HepG2 (cell line): Measurements from ENCODE around the gene PDCD2L.
"Not testable (repeated sequence)": the region's sequence is repeated elsewhere in the genome, so short reads cannot be mapped to it uniquely, and the experiment has no call there.

Experiments used
- HHEX ChIP-seq: IDR thresholded peaks from 2 replicates; pipeline ENCODE4 v1.6.1; 2016; ENCODE audit warnings: control low read depth
- MXI1 ChIP-seq: IDR thresholded peaks from 3 replicates; pipeline ENCODE4 v1.6.1; 2012; ENCODE audit warnings: low read depth, low read length, inconsistent platforms, borderline replicate concordance
- ZFX ChIP-seq: sonication (generic); formaldehyde crosslinking; IDR thresholded peaks from 2 replicates; pipeline ENCODE4 v1.4.0; 2020; ENCODE audit warnings: mild to moderate bottlenecking, low read depth, missing genetic modification reagents, moderate library complexity
- ZNF264 ChIP-seq: sonication (generic); formaldehyde crosslinking; IDR thresholded peaks from 2 replicates; pipeline ENCODE4 v1.4.0; 2020; ENCODE audit warnings: missing genetic modification reagents
- ZNF75D ChIP-seq: sonication (generic); formaldehyde crosslinking; IDR thresholded peaks from 2 replicates; pipeline ENCODE4 v1.8.1; 2023; ENCODE audit warnings: missing genetic modification reagents, mild to moderate bottlenecking, borderline replicate concordance
- TF ChIP-seq, protein P1 (sequence below): sonication (generic); formaldehyde crosslinking; IDR thresholded peaks from 2 replicates; pipeline ENCODE4 v1.4.0; 2020; ENCODE audit warnings: missing genetic modification reagents, mild to moderate bottlenecking, borderline replicate concordance
- TF ChIP-seq, protein P2 (sequence below): sonication (generic); formaldehyde crosslinking; IDR thresholded peaks from 2 replicates; pipeline ENCODE4 v1.4.0; 2020; ENCODE audit warnings: missing genetic modification reagents, borderline replicate concordance
- TF ChIP-seq, protein P3 (sequence below): sonication (generic); formaldehyde crosslinking; IDR thresholded peaks from 2 replicates; pipeline ENCODE4 v1.5.0; 2020; ENCODE audit warnings: mild to moderate bottlenecking, missing genetic modification reagents, moderate library complexity

DNA sequence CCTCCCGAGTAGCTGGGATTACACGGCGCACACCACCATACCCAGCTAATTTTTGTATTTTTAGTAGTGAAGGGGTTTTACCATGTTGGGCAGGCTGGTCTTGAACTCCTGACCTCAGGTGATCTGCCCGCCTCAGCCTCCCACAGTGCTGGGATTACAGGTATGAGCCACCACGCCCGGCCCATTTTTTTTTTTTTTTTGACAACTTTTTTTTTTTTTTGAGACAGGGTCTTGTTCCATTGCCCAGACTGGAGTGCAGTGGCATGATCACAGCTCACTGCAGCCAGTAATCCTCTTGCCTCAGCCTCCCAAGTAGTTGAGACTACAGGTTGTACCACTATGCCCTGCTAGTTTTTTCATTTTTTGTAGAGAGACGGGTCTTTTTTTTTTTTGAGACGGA, 3.4 kb upstream of the PDCD2L start:
- TF ChIP-seq ZNF264 (CRISPR knock-in tag); ZFX (CRISPR knock-in tag); MXI1; HHEX (CRISPR knock-in tag); ZNF75D: not testable (repeated sequence)
- TF ChIP-seq, protein P1, sequence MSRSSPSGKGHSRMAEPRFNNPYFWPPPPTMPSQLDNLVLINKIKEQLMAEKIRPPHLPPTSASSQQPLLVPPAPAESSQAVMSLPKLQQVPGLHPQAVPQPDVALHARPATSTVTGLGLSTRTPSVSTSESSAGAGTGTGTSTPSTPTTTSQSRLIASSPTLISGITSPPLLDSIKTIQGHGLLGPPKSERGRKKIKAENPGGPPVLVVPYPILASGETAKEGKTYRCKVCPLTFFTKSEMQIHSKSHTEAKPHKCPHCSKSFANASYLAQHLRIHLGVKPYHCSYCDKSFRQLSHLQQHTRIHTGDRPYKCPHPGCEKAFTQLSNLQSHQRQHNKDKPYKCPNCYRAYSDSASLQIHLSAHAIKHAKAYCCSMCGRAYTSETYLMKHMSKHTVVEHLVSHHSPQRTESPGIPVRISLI = not testable (repeated sequence)
- TF ChIP-seq, protein P2, sequence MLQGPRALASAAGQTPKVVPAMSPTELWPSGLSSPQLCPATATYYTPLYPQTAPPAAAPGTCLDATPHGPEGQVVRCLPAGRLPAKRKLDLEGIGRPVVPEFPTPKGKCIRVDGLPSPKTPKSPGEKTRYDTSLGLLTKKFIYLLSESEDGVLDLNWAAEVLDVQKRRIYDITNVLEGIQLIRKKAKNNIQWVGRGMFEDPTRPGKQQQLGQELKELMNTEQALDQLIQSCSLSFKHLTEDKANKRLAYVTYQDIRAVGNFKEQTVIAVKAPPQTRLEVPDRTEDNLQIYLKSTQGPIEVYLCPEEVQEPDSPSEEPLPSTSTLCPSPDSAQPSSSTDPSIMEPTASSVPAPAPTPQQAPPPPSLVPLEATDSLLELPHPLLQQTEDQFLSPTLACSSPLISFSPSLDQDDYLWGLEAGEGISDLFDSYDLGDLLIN (CRISPR knock-in tag) = not testable (repeated sequence)
- TF ChIP-seq, protein P3, sequence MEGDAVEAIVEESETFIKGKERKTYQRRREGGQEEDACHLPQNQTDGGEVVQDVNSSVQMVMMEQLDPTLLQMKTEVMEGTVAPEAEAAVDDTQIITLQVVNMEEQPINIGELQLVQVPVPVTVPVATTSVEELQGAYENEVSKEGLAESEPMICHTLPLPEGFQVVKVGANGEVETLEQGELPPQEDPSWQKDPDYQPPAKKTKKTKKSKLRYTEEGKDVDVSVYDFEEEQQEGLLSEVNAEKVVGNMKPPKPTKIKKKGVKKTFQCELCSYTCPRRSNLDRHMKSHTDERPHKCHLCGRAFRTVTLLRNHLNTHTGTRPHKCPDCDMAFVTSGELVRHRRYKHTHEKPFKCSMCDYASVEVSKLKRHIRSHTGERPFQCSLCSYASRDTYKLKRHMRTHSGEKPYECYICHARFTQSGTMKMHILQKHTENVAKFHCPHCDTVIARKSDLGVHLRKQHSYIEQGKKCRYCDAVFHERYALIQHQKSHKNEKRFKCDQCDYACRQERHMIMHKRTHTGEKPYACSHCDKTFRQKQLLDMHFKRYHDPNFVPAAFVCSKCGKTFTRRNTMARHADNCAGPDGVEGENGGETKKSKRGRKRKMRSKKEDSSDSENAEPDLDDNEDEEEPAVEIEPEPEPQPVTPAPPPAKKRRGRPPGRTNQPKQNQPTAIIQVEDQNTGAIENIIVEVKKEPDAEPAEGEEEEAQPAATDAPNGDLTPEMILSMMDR (CRISPR knock-in tag) = not testable (repeated sequence)
